Ectodermal cell (in vitro differentiated cells): ENCODE measurements around the gene CCDC89.

ENCODE experiments used
- H3K27ac ChIP-seq: 2 replicates; pipeline ENCODE4 v1.7.0; 2013; ENCODE audit warnings: mild to moderate bottlenecking, low read depth, low read length; ENCODE audit not compliant: insufficient read depth, poor library complexity, severe bottlenecking
- H3K27me3 ChIP-seq: 2 replicates; pipeline ENCODE4 v1.7.0; 2013; ENCODE audit warnings: mild to moderate bottlenecking, low read length; ENCODE audit not compliant: insufficient read depth, control insufficient read depth, poor library complexity, severe bottlenecking
- H3K36me3 ChIP-seq: one replicate; pipeline ENCODE4 v1.7.0; 2013; ENCODE audit warnings: low read length; ENCODE audit not compliant: control insufficient read depth, insufficient read depth
- H3K4me1 ChIP-seq: one replicate; pipeline ENCODE4 v1.7.0; 2013; ENCODE audit warnings: low read length; ENCODE audit not compliant: control insufficient read depth, insufficient read depth
- H3K4me3 ChIP-seq: 2 replicates; pipeline ENCODE4 v1.7.0; 2013; ENCODE audit warnings: low read depth, low read length, control low read depth; ENCODE audit not compliant: insufficient read depth
- H3K9me3 ChIP-seq: 2 replicates; pipeline ENCODE4 v1.7.0; 2013; ENCODE audit warnings: mild to moderate bottlenecking, low read length, moderate library complexity; ENCODE audit not compliant: control insufficient read depth
- WGBS, 2 experiments: methylation state at CpG; one replicate each; pipeline ENCODE4 v1.1.7; 2013; ENCODE audit warnings: missing lambda C conversion rate in 2 of 2; 5-methylcytosine and 5-hydroxymethylcytosine counted together

The CCDC89 gene

GRCh38 chr11:85652786-85653447, 33.1 kb downstream of the CCDC89 start:
- no peaks in the 10 kb centered on the region for H3K9me3 ChIP-seq
- no peak overlapping the region for H3K27ac ChIP-seq
- H3K36me3 ChIP-seq: no peaks in the 10 kb centered on the region
- no peaks in the 10 kb centered on the region for H3K27me3 ChIP-seq
- 96 to 98% methylated on average over 2 of the region's 3 CpGs for WGBS, 2 experiments
- H3K4me3 ChIP-seq: no peak overlapping the region
- H3K4me1 ChIP-seq: no peaks in the 10 kb centered on the region

GRCh38 chr11:85651118-85651517, 34.9 kb downstream of the CCDC89 start:
- Histone ChIP-seq H3K27ac (no peak overlapping the region), H3K27me3 (no peaks in the 10 kb centered on the region), H3K4me1 (no peaks in the 10 kb centered on the region), H3K36me3 (no peaks in the 10 kb centered on the region), H3K4me3 (no peak overlapping the region), H3K9me3 (no peaks in the 10 kb centered on the region)
- 82 to 95% methylated on average over 1 of the region's 1 CpG for WGBS, 2 experiments

GRCh38 chr11:85647604-85648299, 38.2 kb downstream of the CCDC89 start, which contains the start of gene TMEM126A:
TSS of gene TMEM126A (plus strand) at chr11:85647967. CDS start at chr11:85650256, 2,289 bp downstream.
- Histone ChIP-seq H3K4me1 (no peaks in the 10 kb centered on the region), H3K27me3 (no peaks in the 10 kb centered on the region), H3K4me3 (peak within 1 kb of the TSS; percentile 62), H3K27ac (no peak within 1 kb of the TSS), H3K9me3 (no peaks in the 10 kb centered on the region), H3K36me3 (no peaks in the 10 kb centered on the region)
- 1% methylated on average over 33 of the region's 33 CpGs for WGBS, 2 experiments

GRCh38 chr11:85647078-85647477, 38.9 kb downstream of the CCDC89 start:
- Histone ChIP-seq H3K4me3 (peak overlapping the region; percentile 62), H3K36me3 (no peaks in the 10 kb centered on the region), H3K27ac (no peak overlapping the region), H3K4me1 (no peaks in the 10 kb centered on the region), H3K9me3 (no peaks in the 10 kb centered on the region), H3K27me3 (no peaks in the 10 kb centered on the region)
- WGBS, 2 experiments: 82 to 84% methylated on average over 2 of the region's 2 CpGs

- no peak overlapping the region for H3K27ac ChIP-seq
- H3K4me1 ChIP-seq: no peaks in the 10 kb centered on the region
- H3K27me3 ChIP-seq: no peaks in the 10 kb centered on the region
- no peaks in the 10 kb centered on the region for H3K9me3 ChIP-seq
- no peaks in the 10 kb centered on the region for H3K36me3 ChIP-seq
- no peak overlapping the region for H3K4me3 ChIP-seq
- 87 to 90% methylated on average over 2 of the region's 2 CpGs for WGBS, 2 experiments
These were observed 42.8 kb downstream of the CCDC89 start for GRCh38 chr11:85643191-85643614.

- H3K27me3 ChIP-seq: no peaks in the 10 kb centered on the region
- WGBS, 2 experiments: 100% methylated on average over 1 to 2 of the region's 3 CpGs
- no peak overlapping the region for H3K4me3 ChIP-seq
- H3K4me1 ChIP-seq: peaks cover under 1% of the 10 kb centered on the region
- peaks cover 5% of the 10 kb centered on the region for H3K36me3 ChIP-seq
- H3K27ac ChIP-seq: no peak overlapping the region
- H3K9me3 ChIP-seq: no peaks in the 10 kb centered on the region
These were observed 51.2 kb downstream of the CCDC89 start for GRCh38 chr11:85634747-85635146.
